Sigmoid colon (tissue), 4 donors: ENCODE results near the gene AGBL5.

Experiments used
- CTCF ChIP-seq, 4 experiments: fragments of 450-650 bp in 3 of 4; fragments of 200-600 bp in 1 of 4; IDR thresholded peaks; one replicate each; pipeline ENCODE4 v1.5.1; 2016 to 2019; ENCODE audit warnings: antibody characterized with exemption in 4 of 4, mild to moderate bottlenecking in 3 of 4, moderate library complexity in 2 of 4
- POLR2A ChIP-seq, 2 donors: fragments of 450-650 bp; IDR thresholded peaks; one replicate each; pipeline ENCODE4 v1.6.1; 2016; ENCODE audit warnings: antibody characterized with exemption in 2 of 2, mild to moderate bottlenecking in 2 of 2, moderate library complexity in 2 of 2
- POLR2AphosphoS5 ChIP-seq, 4 donors: sonication (generic); formaldehyde crosslinking; IDR thresholded peaks; one replicate each; pipeline ENCODE4 v1.6.1; 2017; ENCODE audit warnings: antibody characterized with exemption in 4 of 4

GRCh38 chr2:27096748-27097297, 45.4 kb downstream of the AGBL5 start:
- TF ChIP-seq CTCF (IDR thresholded peaks at IDR 0.05) (no peak), POLR2A (IDR thresholded peaks at IDR 0.05) (no peak), POLR2AphosphoS5 (IDR thresholded peaks at IDR 0.05) (no peak)
